GM06990 (cell line): ENCODE data around the gene SLC25A44.

Experiments
- DNase-seq: peaks from one replicate; pipeline ENCODE4 v3.0.0-alpha.2; 2011; ENCODE audit not compliant: insufficient read length; ENCODE audit errors: extremely low read depth
- H3K27me3 ChIP-seq: replicated peaks from 2 replicates; pipeline ENCODE4 v1.6.0; 2011; ENCODE audit warnings: low read length; ENCODE audit not compliant: control insufficient read depth, insufficient read depth
- H3K36me3 ChIP-seq: 2 replicates; pipeline ENCODE4 v1.5.1; 2011; ENCODE audit warnings: low read length; ENCODE audit not compliant: control insufficient read depth, insufficient read depth
- H3K4me3 ChIP-seq: replicated peaks from 2 replicates; pipeline ENCODE4 v1.5.1; 2011; ENCODE audit warnings: low read depth, mild to moderate bottlenecking, control low read depth, low read length
- CTCF ChIP-seq: IDR thresholded peaks from 2 replicates; pipeline ENCODE4 v1.5.1; 2011; ENCODE audit warnings: low read length, control low read depth, mild to moderate bottlenecking, inconsistent platforms; ENCODE audit not compliant: insufficient read depth, poor library complexity, severe bottlenecking

Gene SLC25A44

GRCh38 chr1:156232201-156232894, 38.4 kb downstream of the SLC25A44 start:
- no peak overlapping the region for H3K4me3 ChIP-seq
- DNase-seq: no peak
- TF ChIP-seq CTCF: no peak
- peaks cover 20% of the 10 kb centered on the region for H3K36me3 ChIP-seq
- H3K27me3 ChIP-seq: no peaks in the 10 kb centered on the region

- H3K4me3 ChIP-seq: no peak overlapping the region
- no peak for TF ChIP-seq CTCF
- H3K27me3 ChIP-seq: no peaks in the 10 kb centered on the region
- DNase-seq: no peak
- H3K36me3 ChIP-seq: peaks cover 23% of the 10 kb centered on the region
These were observed 39.7 kb downstream of the SLC25A44 start for GRCh38 chr1:156233426-156234127.

DNA sequence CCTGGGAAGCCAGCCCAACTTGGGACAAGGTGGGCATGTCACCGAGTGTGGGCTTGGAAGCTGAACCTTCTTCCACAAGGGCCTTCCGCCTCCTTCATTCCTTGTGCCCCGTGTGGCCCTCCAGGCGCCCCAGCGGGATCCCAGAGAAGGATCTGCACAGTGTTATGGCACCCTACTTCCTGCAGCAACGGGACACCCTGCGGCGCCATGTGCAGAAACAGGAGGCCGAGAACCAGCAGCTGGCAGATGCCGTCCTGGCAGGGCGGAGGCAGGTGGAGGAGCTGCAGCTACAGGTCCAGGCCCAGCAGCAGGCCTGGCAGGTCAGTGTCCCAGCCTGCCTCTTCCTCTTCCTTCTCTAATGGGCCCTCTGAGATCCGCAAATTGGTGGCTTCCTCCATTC, 42.3 kb downstream of the SLC25A44 start:
- no peak for TF ChIP-seq CTCF
- DNase-seq: no peak
- Histone ChIP-seq H3K27me3 (no peaks in the 10 kb centered on the region), H3K36me3 (peaks cover 29% of the 10 kb centered on the region), H3K4me3 (no peak overlapping the region)

DNA sequence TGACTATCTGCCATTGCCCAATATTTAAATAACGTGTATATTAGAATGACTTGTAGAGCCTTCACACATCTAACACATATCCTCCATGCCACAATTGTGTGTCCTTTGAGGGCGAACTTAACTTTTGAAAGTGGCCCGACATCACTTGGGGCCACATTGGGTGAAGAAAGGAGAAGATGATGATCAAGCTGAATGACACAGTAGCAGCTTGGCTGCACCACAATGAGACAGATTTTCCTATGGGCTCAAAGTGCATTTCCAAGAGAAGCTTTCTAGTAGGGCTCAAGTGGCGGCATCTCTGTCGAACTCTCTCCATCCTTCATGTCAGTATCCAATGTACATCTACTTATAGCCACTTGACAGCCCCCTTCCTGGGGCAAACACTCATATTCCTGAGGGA, 44.3 kb downstream of the SLC25A44 start:
- Histone ChIP-seq H3K36me3 (peaks cover 25% of the 10 kb centered on the region), H3K27me3 (no peaks in the 10 kb centered on the region), H3K4me3 (no peak overlapping the region)
- DNase-seq: no peak
- no peak for TF ChIP-seq CTCF

- TF ChIP-seq CTCF: no peak
These were observed 47.5 kb downstream of the SLC25A44 start for GRCh38 chr1:156241311-156241811.

More at GRCh38 chr1:156241311-156241811, 47.5 kb downstream of the SLC25A44 start:
- no peak for DNase-seq
- H3K36me3 ChIP-seq: peaks cover 13% of the 10 kb centered on the region
- no peak overlapping the region for H3K4me3 ChIP-seq
- no peaks in the 10 kb centered on the region for H3K27me3 ChIP-seq
